NCI-H82 (cell line): ENCODE results near the gene TMEM53.
A peak's percentile ranks its signal among the peaks of the same experiment; 100 is the strongest.
"Not testable (repeated sequence)": the region's sequence is repeated elsewhere in the genome, so short reads cannot be mapped to it uniquely, and the experiment has no call there.

Experiments used
- DNase-seq: peaks from one replicate; lab custom pipeline; 2025; lab: John Stamatoyannopoulos, UW

Gene TMEM53

GRCh38 chr1:44672254-44672955, 1.9 kb downstream of the TMEM53 start:
- DNase-seq: no peak

GRCh38 chr1:44670751-44671640, 3.3 kb downstream of the TMEM53 start:
- no peak for DNase-seq

GRCh38 chr1:44666719-44667118, 7.6 kb downstream of the TMEM53 start:
- not testable (repeated sequence) for DNase-seq

GRCh38 chr1:44664730-44665370, 9.4 kb downstream of the TMEM53 start:
- DNase-seq: no peak

GRCh38 chr1:44663417-44663816, 10.9 kb downstream of the TMEM53 start:
- no peak for DNase-seq

GRCh38 chr1:44662683-44663030, 11.6 kb downstream of the TMEM53 start:
- DNase-seq: no peak

- DNase-seq: peak; percentile 78
These were observed 12.2 kb downstream of the TMEM53 start for GRCh38 chr1:44661781-44662682.

- peak; percentile 26 for DNase-seq
These were observed 14.1 kb downstream of the TMEM53 start for GRCh38 chr1:44660176-44660575.

GRCh38 chr1:44659566-44659965, 14.7 kb downstream of the TMEM53 start:
- peak; percentile 61 for DNase-seq

- peak; percentile 64 for DNase-seq
These were observed 18.7 kb downstream of the TMEM53 start for GRCh38 chr1:44655609-44656008.

GRCh38 chr1:44654621-44655187, 19.6 kb downstream of the TMEM53 start:
- no peak for DNase-seq

- no peak for DNase-seq
These were observed 20.9 kb downstream of the TMEM53 start for GRCh38 chr1:44653107-44653964.

GRCh38 chr1:44652445-44653106, 21.7 kb downstream of the TMEM53 start:
- peak; percentile 92 for DNase-seq

GRCh38 chr1:44651069-44651468, 23.2 kb downstream of the TMEM53 start:
- no peak for DNase-seq

- DNase-seq: peak; percentile 92
These were observed 24.0 kb downstream of the TMEM53 start for GRCh38 chr1:44650159-44650831.

GRCh38 chr1:44649788-44650158, 24.5 kb downstream of the TMEM53 start:
- DNase-seq: no peak

GRCh38 chr1:44648529-44649250, 25.6 kb downstream of the TMEM53 start:
- DNase-seq: no peak

GRCh38 chr1:44647896-44648295, 26.4 kb downstream of the TMEM53 start:
- DNase-seq: no peak
